Choroid plexus epithelial cell (primary cell): ENCODE measurements around the gene CCDC141.

Experiments used
- DNase-seq: peaks from one replicate; pipeline ENCODE4 v3.0.0-alpha.2; 2010; ENCODE audit warnings: low read depth
- H3K4me3 ChIP-seq: 2 replicates; pipeline ENCODE4 v1.5.1; 2011; ENCODE audit warnings: low read depth, mild to moderate bottlenecking, control low read depth, low read length, moderate library complexity
- TF ChIP-seq, protein P1 (sequence below): conservative IDR thresholded peaks from 2 replicates; pipeline ENCODE4 v1.5.1; 2011; ENCODE audit warnings: low read depth, mild to moderate bottlenecking, control low read depth, inconsistent platforms, low read length, moderate library complexity

Gene CCDC141

DNA sequence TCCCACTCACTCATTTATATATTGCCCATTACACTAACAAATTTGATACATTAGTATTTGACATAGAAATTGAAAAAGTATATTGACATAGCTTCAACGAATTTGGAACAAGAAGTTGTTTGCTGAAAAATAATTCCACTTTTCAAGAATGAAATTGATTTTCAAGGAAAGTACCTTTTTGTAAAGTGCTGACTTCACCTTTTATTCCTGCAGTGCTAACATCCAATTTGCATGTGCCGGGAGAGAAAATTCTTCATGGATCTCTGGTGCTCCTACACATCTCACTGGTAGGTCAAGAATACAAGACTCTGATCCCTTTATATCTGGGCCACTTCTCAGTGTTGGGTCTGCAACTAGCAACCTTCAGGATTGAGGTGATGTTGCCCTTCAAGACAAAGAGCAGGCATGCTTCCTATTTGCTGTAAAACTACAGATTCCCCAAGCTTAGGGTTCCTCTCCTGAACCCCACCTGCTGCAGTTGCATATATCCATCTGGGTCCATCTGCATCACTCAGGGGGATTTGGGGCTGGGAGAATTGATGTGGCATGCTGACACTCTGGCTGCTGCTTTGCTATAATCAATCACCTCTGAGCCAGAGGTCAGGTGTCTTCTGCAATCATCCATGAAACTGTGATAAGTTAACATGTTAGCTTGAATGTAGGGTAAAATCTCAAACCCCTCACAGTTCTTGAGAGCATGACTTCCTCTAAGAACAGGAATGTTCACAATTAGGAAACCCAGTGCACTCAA, 134.3 kb downstream of the CCDC141 start:
- no peak overlapping the region for H3K4me3 ChIP-seq
- TF ChIP-seq, protein P1, sequence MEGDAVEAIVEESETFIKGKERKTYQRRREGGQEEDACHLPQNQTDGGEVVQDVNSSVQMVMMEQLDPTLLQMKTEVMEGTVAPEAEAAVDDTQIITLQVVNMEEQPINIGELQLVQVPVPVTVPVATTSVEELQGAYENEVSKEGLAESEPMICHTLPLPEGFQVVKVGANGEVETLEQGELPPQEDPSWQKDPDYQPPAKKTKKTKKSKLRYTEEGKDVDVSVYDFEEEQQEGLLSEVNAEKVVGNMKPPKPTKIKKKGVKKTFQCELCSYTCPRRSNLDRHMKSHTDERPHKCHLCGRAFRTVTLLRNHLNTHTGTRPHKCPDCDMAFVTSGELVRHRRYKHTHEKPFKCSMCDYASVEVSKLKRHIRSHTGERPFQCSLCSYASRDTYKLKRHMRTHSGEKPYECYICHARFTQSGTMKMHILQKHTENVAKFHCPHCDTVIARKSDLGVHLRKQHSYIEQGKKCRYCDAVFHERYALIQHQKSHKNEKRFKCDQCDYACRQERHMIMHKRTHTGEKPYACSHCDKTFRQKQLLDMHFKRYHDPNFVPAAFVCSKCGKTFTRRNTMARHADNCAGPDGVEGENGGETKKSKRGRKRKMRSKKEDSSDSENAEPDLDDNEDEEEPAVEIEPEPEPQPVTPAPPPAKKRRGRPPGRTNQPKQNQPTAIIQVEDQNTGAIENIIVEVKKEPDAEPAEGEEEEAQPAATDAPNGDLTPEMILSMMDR, result no peak
- DNase-seq, result no peak

DNA sequence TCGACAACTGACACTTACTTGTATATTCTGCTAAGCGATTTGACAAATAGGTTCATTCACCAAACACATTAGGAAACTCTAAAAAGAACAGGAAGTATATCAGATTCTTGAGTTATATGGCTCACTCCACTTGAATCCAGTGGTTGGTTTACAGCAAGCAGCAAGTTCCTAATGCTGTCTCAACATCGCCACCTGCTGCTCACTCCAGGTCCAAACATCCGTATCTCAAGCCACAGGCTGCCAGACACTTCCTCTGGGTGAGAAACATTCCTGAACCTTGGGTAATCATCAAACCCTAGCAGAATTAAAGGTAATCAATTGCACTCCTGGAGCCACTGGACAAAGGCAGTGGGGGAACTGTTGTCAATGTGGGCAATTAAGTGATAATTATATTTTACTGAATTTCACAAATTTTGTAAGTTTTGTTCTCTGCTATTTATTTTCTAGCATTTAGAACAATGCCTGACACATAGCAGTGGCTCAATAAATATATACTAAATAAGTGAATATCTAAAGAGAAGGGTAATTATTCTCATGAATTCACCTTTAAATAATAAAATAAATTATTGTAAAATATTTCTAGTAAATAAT, 135.6 kb downstream of the CCDC141 start:
- no peak overlapping the region for H3K4me3 ChIP-seq
- DNase-seq, result peak; percentile 94
- TF ChIP-seq, protein P1, result peak; percentile 98

DNA sequence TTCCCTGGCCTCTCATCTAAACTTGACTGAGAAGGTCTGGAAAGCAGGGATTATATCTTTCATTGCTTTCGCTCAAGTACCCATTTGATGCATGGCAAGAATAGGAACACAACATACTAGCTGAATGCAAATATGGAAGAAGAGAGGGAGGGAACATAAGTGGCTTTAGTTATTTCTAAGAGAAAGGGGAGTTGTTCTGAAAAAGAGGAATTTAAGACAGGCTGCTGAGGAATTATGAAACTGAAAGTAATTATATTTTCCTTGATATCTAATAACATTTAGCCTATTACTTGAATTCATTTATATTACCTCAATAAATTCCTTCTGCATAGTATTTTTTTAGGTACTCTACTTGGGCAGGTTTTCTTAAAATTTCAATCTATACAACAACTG, 136.9 kb downstream of the CCDC141 start:
- H3K4me3 ChIP-seq, result no peak overlapping the region
- no peak for DNase-seq
- TF ChIP-seq, protein P1, result no peak

DNA sequence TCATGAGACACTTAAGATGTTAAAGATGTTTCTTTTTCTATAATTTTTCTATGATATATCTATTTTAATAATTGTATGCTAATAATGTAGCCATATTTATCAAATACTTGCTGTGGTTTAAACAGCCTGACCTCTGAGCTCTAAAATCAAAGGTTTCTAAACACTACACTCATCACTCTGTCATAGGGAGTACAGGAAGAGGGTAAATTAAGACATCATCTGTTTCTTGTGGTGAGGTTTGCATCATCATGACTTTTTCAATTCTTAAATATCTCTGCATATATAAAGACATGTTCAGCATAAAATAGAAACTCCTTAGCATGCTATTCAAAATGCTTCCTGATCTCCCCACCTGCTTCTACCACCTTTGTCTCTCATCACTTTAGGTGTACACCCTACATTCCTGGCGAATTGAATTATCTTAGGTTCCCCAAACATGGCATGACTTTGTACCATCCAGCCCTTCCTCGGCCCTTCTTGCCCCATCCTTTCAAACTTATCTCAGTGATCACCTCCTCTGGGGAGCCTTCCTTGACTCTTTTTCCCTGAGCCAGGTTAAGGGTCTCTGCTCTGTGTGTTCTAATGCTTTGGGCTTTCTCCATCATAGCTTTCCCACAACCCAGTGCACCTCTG, 137.4 kb downstream of the CCDC141 start:
- H3K4me3 ChIP-seq, result no peak overlapping the region
- TF ChIP-seq, protein P1, result no peak
- DNase-seq, result peak; percentile 16

DNA sequence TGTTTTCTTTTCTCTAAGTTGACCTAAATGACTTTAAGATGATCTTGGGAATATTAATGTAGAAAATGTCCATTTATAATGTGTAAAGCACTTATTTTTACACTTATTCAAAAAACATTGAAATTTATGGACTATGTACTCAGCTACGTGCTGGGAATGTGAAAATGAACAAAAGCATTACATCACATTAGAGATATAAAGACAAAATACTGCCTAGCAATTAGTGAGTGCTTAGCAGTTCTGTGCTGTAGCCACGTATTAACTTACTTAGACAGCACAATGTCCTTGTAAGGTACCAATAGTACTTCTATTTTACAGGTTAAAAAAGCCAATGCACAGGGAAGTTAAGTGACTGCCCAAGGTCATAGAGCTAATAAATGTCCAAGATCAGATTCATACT, 138.9 kb downstream of the CCDC141 start:
- TF ChIP-seq, protein P1, result no peak
- H3K4me3 ChIP-seq, result no peak overlapping the region
- DNase-seq, result no peak

DNA sequence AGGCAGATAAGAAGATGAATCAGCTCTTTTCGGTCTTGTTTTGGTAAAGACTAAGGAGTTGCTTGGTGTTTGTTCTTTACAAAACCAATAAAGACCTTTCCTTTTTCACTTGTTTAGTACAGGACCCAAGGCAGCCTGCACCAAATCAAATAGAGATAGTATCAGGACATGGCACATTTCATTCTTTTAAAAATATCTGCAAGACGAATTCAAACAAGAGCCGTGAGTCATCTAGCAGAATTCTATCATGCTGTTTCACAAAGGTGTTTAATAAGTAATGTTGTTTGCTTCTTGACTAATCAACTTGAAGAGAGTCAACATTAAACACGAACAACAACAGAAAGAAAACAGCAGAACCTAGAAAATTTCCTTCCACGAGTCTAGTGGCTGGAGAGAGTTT, 139.9 kb downstream of the CCDC141 start:
- TF ChIP-seq, protein P1, result no peak
- H3K4me3 ChIP-seq, result no peak overlapping the region
- no peak for DNase-seq

DNA sequence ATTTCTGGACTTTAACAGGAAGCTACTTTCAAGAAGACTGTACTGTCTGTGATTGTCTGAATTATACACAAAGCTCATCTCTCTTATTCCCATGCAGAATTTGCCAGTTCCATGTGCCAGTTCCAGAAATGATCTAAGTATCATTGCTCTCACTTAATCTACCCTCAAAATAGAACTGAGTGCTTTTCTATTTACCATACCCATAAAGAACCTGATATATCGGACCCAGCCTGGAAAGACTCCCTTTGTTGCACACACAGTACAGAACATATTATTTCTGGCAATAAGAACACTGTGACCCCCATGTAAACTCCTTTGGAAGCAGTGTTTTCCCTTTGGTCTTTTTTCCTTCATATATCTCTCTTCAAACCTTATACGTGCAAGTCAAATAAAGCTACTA, 140.4 kb downstream of the CCDC141 start:
- TF ChIP-seq, protein P1, result no peak
- no peak for DNase-seq
- no peak overlapping the region for H3K4me3 ChIP-seq
